Measurements from ENCODE around the gene SUSD1.

- TF ChIP-seq, protein P1, sequence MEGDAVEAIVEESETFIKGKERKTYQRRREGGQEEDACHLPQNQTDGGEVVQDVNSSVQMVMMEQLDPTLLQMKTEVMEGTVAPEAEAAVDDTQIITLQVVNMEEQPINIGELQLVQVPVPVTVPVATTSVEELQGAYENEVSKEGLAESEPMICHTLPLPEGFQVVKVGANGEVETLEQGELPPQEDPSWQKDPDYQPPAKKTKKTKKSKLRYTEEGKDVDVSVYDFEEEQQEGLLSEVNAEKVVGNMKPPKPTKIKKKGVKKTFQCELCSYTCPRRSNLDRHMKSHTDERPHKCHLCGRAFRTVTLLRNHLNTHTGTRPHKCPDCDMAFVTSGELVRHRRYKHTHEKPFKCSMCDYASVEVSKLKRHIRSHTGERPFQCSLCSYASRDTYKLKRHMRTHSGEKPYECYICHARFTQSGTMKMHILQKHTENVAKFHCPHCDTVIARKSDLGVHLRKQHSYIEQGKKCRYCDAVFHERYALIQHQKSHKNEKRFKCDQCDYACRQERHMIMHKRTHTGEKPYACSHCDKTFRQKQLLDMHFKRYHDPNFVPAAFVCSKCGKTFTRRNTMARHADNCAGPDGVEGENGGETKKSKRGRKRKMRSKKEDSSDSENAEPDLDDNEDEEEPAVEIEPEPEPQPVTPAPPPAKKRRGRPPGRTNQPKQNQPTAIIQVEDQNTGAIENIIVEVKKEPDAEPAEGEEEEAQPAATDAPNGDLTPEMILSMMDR (CRISPR knock-in tag; IDR thresholded peaks at IDR 0.05) = no peak
- TF ChIP-seq CSRNP1 (CRISPR knock-in tag; IDR thresholded peaks at IDR 0.05) = no peak
- no peak for TF ChIP-seq ZNF776 (CRISPR knock-in tag; IDR thresholded peaks at IDR 0.05)
- TF ChIP-seq CBFB (CRISPR knock-in tag; IDR thresholded peaks at IDR 0.05) = no peak
- TF ChIP-seq MXD4 (CRISPR knock-in tag; IDR thresholded peaks at IDR 0.05) = no peak
- no peak for TF ChIP-seq MTA3 (CRISPR knock-in tag; IDR thresholded peaks at IDR 0.05)
- TF ChIP-seq, protein P2, sequence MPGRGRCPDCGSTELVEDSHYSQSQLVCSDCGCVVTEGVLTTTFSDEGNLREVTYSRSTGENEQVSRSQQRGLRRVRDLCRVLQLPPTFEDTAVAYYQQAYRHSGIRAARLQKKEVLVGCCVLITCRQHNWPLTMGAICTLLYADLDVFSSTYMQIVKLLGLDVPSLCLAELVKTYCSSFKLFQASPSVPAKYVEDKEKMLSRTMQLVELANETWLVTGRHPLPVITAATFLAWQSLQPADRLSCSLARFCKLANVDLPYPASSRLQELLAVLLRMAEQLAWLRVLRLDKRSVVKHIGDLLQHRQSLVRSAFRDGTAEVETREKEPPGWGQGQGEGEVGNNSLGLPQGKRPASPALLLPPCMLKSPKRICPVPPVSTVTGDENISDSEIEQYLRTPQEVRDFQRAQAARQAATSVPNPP (CRISPR knock-in tag; IDR thresholded peaks at IDR 0.05) = no peak
Measured at GRCh38 chr9:112198646-112199045, 23.5 kb upstream of the SUSD1 start.

All from HepG2 (cell line).